Measurements from ENCODE around the gene RPS10.

DNA sequence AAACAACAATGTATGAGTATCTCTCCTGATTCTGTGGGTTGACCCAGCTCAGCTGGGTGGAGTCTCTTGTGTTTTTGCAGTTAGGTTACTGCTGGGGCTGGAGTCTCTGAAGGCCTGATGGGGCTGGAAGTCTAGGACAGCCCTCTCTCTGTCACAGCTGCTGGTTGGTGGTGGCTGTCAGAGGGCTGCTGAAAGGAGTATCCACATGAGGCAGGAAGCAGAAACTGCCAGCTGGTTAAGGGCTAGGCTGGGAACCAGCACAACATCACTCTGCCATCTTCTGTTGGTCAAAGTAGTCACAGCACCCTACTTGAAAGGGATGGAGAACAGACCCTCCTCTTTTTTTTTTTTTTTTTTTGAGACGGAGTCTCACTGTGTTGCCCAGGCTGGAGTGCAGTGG is 30.0 kb upstream of the RPS10 start:
- TF ChIP-seq YY1 (IDR thresholded peaks at IDR 0.05; ENCODE audit: low read depth, low read length) (no peak), POLR2A (IDR thresholded peaks at IDR 0.05; ENCODE audit: control extremely low read depth in 1 of 2, low read depth in 2 of 2, low read length in 2 of 2) (no peak)
